GM21737 (cell line): ENCODE data around the gene COLEC12.

Source experiments
- ATAC-seq: cut with Tn5 transposase; IDR thresholded peaks from one replicate; pipeline ENCODE4 v1.9.1; 2021; ENCODE audit warnings: mild to moderate bottlenecking, moderate library complexity; ENCODE audit not compliant: unreplicated experiment

COLEC12 gene

GRCh38 chr18:446941-447560 lies 53.5 kb downstream of the COLEC12 start:
- no peak for ATAC-seq

- no peak for ATAC-seq
These were observed 55.4 kb downstream of the COLEC12 start for GRCh38 chr18:445055-445454.

- no peak for ATAC-seq
These were observed 61.9 kb downstream of the COLEC12 start for GRCh38 chr18:438571-438970.

GRCh38 chr18:435940-436339 lies 64.6 kb downstream of the COLEC12 start:
- ATAC-seq = no peak

GRCh38 chr18:434410-434809 lies 66.1 kb downstream of the COLEC12 start:
- ATAC-seq = no peak

GRCh38 chr18:433960-434359 lies 66.5 kb downstream of the COLEC12 start:
- no peak for ATAC-seq

GRCh38 chr18:433298-433697 lies 67.2 kb downstream of the COLEC12 start:
- ATAC-seq = no peak

GRCh38 chr18:432791-433190 lies 67.7 kb downstream of the COLEC12 start:
- no peak for ATAC-seq

GRCh38 chr18:429030-429429 lies 71.5 kb downstream of the COLEC12 start:
- no peak for ATAC-seq

- ATAC-seq = no peak
These were observed 73.5 kb downstream of the COLEC12 start for GRCh38 chr18:427005-427404.

GRCh38 chr18:425106-425745 lies 75.3 kb downstream of the COLEC12 start:
- ATAC-seq = no peak

GRCh38 chr18:424668-425067 lies 75.8 kb downstream of the COLEC12 start:
- no peak for ATAC-seq

- no peak for ATAC-seq
These were observed 76.3 kb downstream of the COLEC12 start for GRCh38 chr18:424071-424661.

GRCh38 chr18:422966-423365 lies 77.5 kb downstream of the COLEC12 start:
- ATAC-seq = no peak

- ATAC-seq = no peak
These were observed 79.0 kb downstream of the COLEC12 start for GRCh38 chr18:421247-422155.

- no peak for ATAC-seq
These were observed 79.7 kb downstream of the COLEC12 start for GRCh38 chr18:420661-421246.

GRCh38 chr18:419541-420175 lies 80.8 kb downstream of the COLEC12 start:
- no peak for ATAC-seq

GRCh38 chr18:417495-417894 lies 83.0 kb downstream of the COLEC12 start:
- ATAC-seq = no peak

- no peak for ATAC-seq
These were observed 83.6 kb downstream of the COLEC12 start for GRCh38 chr18:416930-417329.
